ENCODE measurements around the gene CAPRIN1. TPM values are rescaled to one million over a fixed set of nuclear protein-coding genes. Genes with fewer than 3 reads are reported as not detected.
A peak's percentile ranks its signal among the peaks of the same experiment; 100 is the strongest.

Gene CAPRIN1
- total RNA-seq, 1 donor = 225 TPM

DNA sequence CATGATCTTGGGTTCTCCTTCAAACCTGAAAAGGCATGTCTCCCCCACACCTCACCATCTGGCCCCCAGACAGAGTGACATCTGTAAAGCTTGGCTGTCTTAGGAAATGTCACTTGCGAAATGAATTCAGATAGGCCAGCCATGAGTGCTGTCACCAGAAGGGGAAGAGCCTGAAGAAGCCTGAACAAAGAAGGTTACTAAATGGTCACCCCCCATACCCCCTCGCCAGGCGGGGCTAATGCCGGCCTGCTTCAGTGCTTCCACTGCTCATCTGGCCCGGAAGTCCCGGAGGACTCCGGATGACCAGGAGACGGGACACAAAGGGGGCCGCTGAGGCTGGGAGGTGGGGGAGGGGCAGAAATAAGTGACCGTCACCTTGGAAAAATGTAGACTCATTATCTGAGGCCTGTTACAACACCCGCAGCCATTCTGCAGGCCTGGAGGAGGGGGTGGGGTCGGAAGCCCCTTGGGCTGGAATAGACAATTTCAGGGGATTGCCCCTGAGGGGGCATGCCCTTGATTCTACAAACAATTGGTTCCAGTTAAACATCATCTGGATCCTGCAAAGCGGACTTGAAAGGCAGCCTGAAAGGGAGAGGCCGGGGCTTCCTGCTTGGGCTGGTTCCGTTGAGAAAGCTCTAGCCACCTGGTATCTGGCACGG, 97.1 kb downstream of the CAPRIN1 start:
- H3K4me1 ChIP-seq (ENCODE audit: insufficient read depth, low read length) = no peaks in the 10 kb centered on the region
- H2AFZ ChIP-seq (ENCODE audit: low read length) = no peak overlapping the region
- H3K9me3 ChIP-seq (ENCODE audit: low read depth, low read length) = no peaks in the 10 kb centered on the region
- H3K27ac ChIP-seq (ENCODE audit: low read depth, low read length) = no peak overlapping the region
- H4K20me1 ChIP-seq (ENCODE audit: insufficient read depth, low read length) = no peaks in the 10 kb centered on the region
- H3K4me3 ChIP-seq (ENCODE audit: insufficient read depth, low read length) = no peak overlapping the region
- peak; percentile 60 for DNase-seq (ENCODE audit: insufficient read length, low spot score, missing footprints)
- peaks cover 57% of the 10 kb centered on the region for H3K36me3 ChIP-seq (ENCODE audit: insufficient read depth, low read length)
- TF ChIP-seq, protein P1, sequence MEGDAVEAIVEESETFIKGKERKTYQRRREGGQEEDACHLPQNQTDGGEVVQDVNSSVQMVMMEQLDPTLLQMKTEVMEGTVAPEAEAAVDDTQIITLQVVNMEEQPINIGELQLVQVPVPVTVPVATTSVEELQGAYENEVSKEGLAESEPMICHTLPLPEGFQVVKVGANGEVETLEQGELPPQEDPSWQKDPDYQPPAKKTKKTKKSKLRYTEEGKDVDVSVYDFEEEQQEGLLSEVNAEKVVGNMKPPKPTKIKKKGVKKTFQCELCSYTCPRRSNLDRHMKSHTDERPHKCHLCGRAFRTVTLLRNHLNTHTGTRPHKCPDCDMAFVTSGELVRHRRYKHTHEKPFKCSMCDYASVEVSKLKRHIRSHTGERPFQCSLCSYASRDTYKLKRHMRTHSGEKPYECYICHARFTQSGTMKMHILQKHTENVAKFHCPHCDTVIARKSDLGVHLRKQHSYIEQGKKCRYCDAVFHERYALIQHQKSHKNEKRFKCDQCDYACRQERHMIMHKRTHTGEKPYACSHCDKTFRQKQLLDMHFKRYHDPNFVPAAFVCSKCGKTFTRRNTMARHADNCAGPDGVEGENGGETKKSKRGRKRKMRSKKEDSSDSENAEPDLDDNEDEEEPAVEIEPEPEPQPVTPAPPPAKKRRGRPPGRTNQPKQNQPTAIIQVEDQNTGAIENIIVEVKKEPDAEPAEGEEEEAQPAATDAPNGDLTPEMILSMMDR (IDR thresholded peaks at IDR 0.05; ENCODE audit: extremely low read depth, low read depth, low read length) = no peak
- H3K27me3 ChIP-seq (ENCODE audit: insufficient read depth, low read length) = no peaks in the 10 kb centered on the region
- no peaks in the 10 kb centered on the region for H3K79me2 ChIP-seq (ENCODE audit: insufficient read depth, low read length)
- no peak overlapping the region for H3K4me2 ChIP-seq (ENCODE audit: insufficient read depth, low read length)

DNA sequence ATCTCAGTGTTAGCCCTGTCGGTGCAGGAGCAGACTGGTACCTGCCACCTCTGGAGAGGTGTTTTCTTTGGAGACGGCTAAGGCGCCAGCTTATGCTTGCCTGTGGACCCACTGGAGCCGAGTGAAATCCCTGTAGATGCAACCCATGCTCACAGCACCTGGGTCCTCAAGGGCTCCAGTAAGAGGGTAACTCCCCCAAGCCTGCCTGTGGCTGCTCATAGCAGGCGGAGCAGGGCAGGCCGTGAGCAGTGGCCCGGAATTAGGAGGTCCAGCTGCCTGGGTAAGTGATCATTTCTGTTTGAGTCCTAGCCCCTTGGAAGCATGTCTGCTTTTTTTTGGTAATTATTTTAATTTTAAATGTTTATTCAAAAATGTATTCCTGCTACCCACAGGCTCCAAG, 97.7 kb downstream of the CAPRIN1 start:
- no peaks in the 10 kb centered on the region for H3K9me3 ChIP-seq (ENCODE audit: low read depth, low read length)
- H3K27me3 ChIP-seq (ENCODE audit: insufficient read depth, low read length) = no peaks in the 10 kb centered on the region
- peak; percentile 21 for DNase-seq (ENCODE audit: insufficient read length, low spot score, missing footprints)
- TF ChIP-seq, protein P1 (IDR thresholded peaks at IDR 0.05; ENCODE audit: extremely low read depth, low read depth, low read length) = no peak
- peaks cover 50% of the 10 kb centered on the region for H3K36me3 ChIP-seq (ENCODE audit: insufficient read depth, low read length)
- H4K20me1 ChIP-seq (ENCODE audit: insufficient read depth, low read length) = no peaks in the 10 kb centered on the region
- no peak overlapping the region for H3K27ac ChIP-seq (ENCODE audit: low read depth, low read length)
- H3K4me3 ChIP-seq (ENCODE audit: insufficient read depth, low read length) = no peak overlapping the region
- no peaks in the 10 kb centered on the region for H3K4me1 ChIP-seq (ENCODE audit: insufficient read depth, low read length)
- H3K79me2 ChIP-seq (ENCODE audit: insufficient read depth, low read length) = no peaks in the 10 kb centered on the region
- no peak overlapping the region for H2AFZ ChIP-seq (ENCODE audit: low read length)
- no peak overlapping the region for H3K4me2 ChIP-seq (ENCODE audit: insufficient read depth, low read length)

DNA sequence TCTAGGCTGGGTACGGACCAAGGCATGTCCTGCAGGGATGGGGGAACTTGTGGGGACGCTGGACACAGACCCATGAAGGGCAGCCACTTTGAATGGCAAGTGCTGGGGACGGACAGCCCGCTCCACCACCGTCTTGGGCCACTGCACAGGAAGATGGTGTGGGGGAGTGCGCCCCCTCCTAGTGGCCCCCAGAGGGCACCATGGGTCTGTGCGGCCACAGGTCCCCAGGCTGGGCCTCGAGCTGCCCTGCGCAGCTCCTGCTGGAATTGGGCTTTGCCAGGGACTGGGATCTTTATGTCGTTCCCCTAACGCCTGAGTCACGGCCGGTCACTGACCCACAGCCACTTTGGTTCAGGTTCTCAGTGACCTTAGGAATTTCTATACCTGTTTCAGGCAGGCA, 98.3 kb downstream of the CAPRIN1 start:
- H2AFZ ChIP-seq (ENCODE audit: low read length) = no peak overlapping the region
- peak; percentile 94 for DNase-seq (ENCODE audit: insufficient read length, low spot score, missing footprints)
- H3K4me2 ChIP-seq (ENCODE audit: insufficient read depth, low read length) = no peak overlapping the region
- no peaks in the 10 kb centered on the region for H3K4me1 ChIP-seq (ENCODE audit: insufficient read depth, low read length)
- no peak overlapping the region for H3K4me3 ChIP-seq (ENCODE audit: insufficient read depth, low read length)
- H3K36me3 ChIP-seq (ENCODE audit: insufficient read depth, low read length) = peaks cover 45% of the 10 kb centered on the region
- H3K9me3 ChIP-seq (ENCODE audit: low read depth, low read length) = no peaks in the 10 kb centered on the region
- TF ChIP-seq, protein P1 (IDR thresholded peaks at IDR 0.05; ENCODE audit: extremely low read depth, low read depth, low read length) = peak; percentile 32
- H3K27me3 ChIP-seq (ENCODE audit: insufficient read depth, low read length) = no peaks in the 10 kb centered on the region
- no peaks in the 10 kb centered on the region for H3K79me2 ChIP-seq (ENCODE audit: insufficient read depth, low read length)
- H3K27ac ChIP-seq (ENCODE audit: low read depth, low read length) = no peak overlapping the region
- H4K20me1 ChIP-seq (ENCODE audit: insufficient read depth, low read length) = peaks cover 3% of the 10 kb centered on the region

DNA sequence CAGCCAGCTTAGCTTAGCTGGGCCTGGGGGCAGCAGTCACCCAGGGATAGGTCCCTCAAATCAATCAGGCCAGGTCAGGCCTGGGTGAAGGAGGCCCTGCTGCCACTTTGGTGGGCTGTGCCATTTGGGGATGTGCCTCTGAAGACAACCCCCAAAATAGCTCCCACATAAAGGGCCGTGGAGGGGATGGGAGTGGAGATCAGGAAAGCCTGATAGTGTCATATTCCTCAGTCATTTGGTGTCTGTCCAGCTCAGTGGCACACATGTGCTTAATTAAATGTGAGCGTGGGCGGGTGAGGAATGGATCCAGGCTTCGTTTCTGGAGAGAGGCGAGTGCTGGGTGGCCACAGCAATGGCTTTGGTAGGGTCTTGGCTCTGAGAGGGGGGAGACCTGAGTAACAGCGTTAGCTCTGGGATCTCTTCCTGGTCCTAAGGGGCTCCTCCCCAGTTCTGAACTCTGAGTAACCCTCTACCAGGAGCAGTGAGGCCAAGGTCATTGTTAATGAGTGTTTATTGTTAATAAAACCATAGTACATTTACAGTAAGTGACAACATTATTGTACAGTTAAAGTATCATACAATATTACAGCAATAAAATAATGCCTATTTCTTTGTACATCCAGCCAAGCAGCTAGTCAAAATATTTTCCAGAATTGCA, 99.1 kb downstream of the CAPRIN1 start:
- H3K27ac ChIP-seq (ENCODE audit: low read depth, low read length) = no peak overlapping the region

More for the DNA sequence above, 99.1 kb downstream of the CAPRIN1 start:
- Histone ChIP-seq H3K4me2 (ENCODE audit: insufficient read depth, low read length) (no peak overlapping the region), H3K27me3 (ENCODE audit: insufficient read depth, low read length) (no peaks in the 10 kb centered on the region), H3K4me1 (ENCODE audit: insufficient read depth, low read length) (no peaks in the 10 kb centered on the region), H3K4me3 (ENCODE audit: insufficient read depth, low read length) (no peak overlapping the region), H2AFZ (ENCODE audit: low read length) (no peak overlapping the region), H3K79me2 (ENCODE audit: insufficient read depth, low read length) (no peaks in the 10 kb centered on the region), H3K9me3 (ENCODE audit: low read depth, low read length) (no peaks in the 10 kb centered on the region), H4K20me1 (ENCODE audit: insufficient read depth, low read length) (peaks cover 7% of the 10 kb centered on the region), H3K36me3 (ENCODE audit: insufficient read depth, low read length) (peaks cover 38% of the 10 kb centered on the region)
- DNase-seq (ENCODE audit: insufficient read length, low spot score, missing footprints) = peak; percentile 71
- TF ChIP-seq, protein P1 (IDR thresholded peaks at IDR 0.05; ENCODE audit: extremely low read depth, low read depth, low read length) = no peak
